HG02763 (cell line): ENCODE results near the gene SNCA.

Source experiments
- ATAC-seq: cut with Tn5 transposase; IDR thresholded peaks from one replicate; pipeline ENCODE4 v1.9.1; 2021; ENCODE audit warnings: mild to moderate bottlenecking, moderate library complexity; ENCODE audit not compliant: unreplicated experiment

The SNCA gene

GRCh38 chr4:89820010-89820409 is 17.0 kb downstream of the SNCA start:
- no peak for ATAC-seq

- ATAC-seq = no peak
These were observed 22.6 kb downstream of the SNCA start for GRCh38 chr4:89814362-89814761.

GRCh38 chr4:89813197-89813596 is 23.8 kb downstream of the SNCA start:
- no peak for ATAC-seq

- ATAC-seq = no peak
These were observed 29.4 kb downstream of the SNCA start for GRCh38 chr4:89807441-89808140.

DNA sequence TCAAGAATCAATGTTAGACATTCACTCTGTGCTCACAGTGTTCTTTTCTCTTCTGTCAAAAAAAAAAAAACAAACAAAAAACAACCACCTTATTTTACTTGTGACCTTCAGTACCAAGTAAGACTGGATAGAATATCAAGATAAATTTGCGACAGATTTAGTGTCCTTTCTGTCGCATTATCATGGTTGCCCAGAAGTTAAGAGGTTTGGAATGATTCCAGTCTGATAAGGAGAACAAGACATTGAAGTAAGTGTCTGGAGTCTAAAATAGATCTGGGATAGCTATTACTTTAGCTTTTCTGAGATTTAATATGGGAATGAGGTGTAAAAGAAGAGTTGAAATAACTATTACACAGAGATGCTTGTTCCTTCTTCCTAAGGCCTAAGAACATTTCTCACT is 31.7 kb downstream of the SNCA start:
- ATAC-seq = no peak

DNA sequence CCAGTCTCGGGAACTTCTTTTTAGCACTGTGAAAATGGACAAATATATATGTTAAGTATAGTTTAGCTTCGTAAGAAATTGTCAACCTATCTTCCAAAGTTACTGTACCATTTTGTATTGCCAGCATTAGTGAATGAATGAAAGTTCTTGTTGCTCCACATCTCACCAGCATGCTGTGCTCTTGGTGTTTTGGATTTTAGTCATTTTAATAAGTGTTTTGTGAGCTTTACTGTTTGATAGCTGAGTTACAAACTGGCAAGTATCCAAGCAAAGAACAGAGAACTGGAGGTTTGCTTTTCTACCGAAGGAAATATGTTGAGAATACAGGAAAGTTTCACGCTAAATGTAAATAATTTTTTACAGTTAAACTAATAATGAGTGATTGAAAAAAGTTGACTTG is 33.0 kb downstream of the SNCA start:
- no peak for ATAC-seq

DNA sequence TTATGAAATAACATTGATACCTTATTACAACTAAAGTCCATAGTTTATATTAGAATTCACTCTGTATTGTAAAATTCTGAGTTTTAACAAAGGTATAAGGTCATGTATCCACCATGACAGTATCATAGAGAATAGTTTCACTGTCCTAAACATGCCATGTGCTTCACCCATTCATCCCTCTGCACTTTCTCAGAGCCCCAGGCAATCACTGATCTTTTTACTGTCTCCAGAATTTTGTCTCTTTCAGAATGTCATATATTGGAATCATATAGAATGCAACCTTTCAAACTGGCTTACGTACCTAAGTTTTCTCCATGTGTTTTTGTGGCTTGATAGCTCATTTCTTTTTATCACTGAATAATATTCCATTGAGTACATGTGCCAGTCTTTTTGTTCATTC is 33.9 kb downstream of the SNCA start:
- no peak for ATAC-seq

GRCh38 chr4:89800527-89801103 is 36.3 kb downstream of the SNCA start:
- ATAC-seq = no peak

DNA sequence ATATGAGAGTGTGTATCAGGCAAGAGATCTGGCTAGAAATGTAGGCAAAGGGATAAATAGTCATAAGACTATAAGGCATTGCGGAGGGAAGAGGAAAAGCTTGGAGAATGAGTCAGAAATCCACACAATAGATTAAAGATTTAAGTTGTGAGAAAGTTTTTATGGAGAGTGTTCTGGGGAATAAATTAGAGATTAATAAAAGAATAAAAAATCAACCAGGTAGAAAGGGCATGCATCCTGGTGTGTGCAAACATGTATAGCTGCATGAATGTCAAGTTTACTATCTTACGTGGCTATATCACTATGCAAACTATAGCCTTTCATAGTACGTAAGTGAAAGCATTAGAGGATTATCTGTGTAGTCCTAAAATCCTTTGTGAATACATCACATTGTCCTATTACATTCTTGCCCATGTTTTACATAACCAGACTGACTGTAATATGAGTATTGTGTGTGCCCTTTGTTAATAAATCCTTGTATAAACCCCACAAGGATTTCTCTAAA is 36.9 kb downstream of the SNCA start:
- ATAC-seq = no peak

DNA sequence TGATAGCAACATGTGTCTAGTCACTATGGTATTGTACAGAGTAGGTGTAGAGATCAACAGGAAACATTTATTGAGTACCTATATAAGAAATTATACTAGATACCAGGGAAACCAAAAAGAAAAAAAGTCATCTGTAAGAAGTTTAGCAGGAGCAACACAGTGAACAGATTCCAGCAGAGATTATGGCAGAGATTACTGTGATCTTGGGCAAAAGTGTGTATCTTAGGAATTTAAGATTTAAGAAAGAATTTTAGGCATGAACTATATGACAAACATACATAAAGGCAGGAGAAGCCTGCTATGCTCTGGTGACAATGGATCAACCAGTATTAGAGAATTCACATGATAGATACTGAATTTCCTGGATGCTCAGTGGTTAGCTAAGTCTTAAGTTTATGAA is 37.9 kb downstream of the SNCA start:
- no peak for ATAC-seq

DNA sequence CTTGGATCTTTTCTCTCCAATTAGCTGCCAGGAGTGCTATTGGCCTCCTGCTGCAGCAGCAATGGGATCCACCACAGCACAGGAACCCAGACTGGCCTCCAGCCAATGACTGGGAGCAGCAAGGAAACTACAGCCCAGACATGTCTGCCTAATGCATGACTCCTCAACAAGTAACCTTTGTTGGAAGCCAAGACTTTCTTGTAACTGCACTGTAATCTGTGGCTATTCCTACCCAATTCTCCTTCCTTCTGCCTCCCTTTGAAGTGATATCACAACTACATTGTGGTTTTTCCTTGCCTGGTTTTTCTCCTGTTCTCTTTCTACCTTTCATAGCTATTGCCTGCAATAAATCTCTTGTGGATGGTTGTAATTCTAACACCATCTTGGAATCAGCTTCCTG is 39.8 kb downstream of the SNCA start:
- ATAC-seq = no peak

- no peak for ATAC-seq
These were observed 48.5 kb downstream of the SNCA start for GRCh38 chr4:89788206-89789072.

GRCh38 chr4:89784686-89785231 is 52.2 kb downstream of the SNCA start:
- ATAC-seq = no peak

- no peak for ATAC-seq
These were observed 55.6 kb downstream of the SNCA start for GRCh38 chr4:89781321-89781720.

GRCh38 chr4:89773805-89774204 is 63.2 kb downstream of the SNCA start:
- ATAC-seq = no peak

DNA sequence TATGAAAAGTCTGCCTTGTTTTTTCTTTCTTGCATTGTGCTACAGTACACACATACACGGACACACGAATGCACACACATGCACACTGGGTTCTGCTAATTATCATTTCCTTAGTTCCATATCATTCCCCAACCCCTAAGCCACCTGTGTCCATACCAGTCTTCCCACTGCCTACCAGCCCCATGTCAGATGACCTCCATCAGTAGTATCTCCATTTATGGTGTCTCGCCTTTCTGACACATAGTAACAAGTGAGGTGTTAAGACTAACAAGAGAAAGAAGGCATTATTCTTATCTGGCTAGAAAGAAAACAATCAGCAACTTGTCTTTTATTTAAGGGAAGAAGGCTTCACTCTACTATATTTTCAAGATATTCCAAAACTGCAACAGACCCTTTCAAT is 67.1 kb downstream of the SNCA start:
- no peak for ATAC-seq

GRCh38 chr4:89767924-89768323 is 69.0 kb downstream of the SNCA start:
- no peak for ATAC-seq

DNA sequence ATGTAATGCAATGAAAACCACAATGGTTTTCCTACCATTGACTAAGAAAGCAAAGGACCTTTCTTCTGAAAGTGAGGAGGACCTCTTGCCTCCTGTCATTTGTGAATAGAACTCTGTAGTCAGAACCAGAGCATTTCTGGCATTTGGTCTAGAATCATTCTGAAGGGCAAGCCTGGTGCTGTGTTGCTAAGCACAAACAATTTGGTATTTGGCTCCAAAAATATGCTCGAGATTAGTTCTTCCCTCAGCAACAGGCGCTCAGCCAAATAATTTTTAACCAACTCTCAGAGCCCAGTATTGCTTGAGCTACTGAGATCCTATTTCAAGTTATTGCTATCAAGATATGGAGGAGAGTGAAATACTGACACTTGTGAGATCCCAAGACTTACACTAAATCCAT is 71.0 kb downstream of the SNCA start:
- no peak for ATAC-seq

DNA sequence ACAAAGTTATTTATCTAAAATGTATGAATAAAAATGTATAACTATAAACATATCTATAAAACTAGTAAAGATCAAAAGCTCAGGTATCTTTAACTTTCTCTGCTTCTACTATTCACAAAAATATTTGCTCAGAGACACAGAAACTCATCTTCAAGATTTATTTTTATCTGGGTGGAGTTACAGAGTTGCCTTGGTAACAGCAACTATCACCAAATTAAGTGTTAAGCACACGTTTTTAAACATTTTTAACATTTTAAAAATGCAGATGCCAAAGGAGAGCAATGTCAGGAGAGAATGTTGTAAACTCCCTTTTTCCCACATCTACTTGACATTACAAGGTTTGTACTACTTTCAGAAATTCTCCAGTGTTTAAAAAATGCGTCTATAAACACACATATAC is 71.4 kb downstream of the SNCA start:
- no peak for ATAC-seq

DNA sequence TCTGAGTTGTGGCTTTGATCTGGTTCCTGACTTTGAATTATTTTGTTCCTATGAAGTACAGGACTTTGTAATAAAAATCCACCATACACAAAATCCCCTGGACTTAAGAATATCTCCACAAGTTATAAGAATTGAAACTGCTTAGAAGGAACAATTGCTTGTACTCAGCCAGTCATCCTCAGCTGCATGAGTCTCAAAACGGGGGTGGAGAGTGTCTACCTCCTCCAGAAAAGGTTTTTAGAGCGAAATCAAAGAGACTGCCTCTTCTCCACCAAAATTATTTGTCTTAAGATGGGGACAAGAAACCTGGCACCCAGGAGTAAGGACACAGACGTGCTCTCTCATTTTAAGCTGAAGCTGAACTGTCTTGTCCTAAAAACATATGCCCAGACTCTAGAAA is 74.7 kb downstream of the SNCA start:
- ATAC-seq = no peak

DNA sequence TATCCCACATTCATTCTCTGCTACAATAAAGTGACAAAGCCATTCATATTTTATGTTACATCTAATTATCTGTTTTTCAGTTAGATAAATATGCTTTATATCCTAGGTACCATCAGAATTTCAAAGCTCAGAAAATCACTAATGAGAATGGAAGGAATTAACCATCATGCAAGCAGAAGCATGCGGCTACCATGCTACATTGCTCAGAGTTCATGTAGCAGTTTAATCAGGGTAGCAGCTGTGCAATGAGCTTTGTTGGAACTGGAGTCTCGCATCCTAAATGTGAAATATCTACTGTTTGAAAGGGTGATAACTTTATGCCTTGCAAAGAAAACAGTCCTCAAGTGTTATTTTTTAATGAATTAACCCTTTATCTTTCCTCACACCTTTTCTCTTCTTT is 77.5 kb downstream of the SNCA start:
- no peak for ATAC-seq
